AG04449 (cell line): ENCODE data around the gene NBL1.

Experiments used
- CTCF ChIA-PET: fragments of 350-600 bp; formaldehyde crosslinking; extraction: SDS; loops from one replicate; lab custom pipeline; 2021; ENCODE audit warnings: antibody characterized with exemption; lab: Yijun Ruan, JAX
- POLR2A ChIA-PET: fragments of 400-600, 350-600 bp; formaldehyde crosslinking; extraction: SDS; loops from one replicate; lab custom pipeline; 2020; ENCODE audit warnings: antibody characterized with exemption, inconsistent platforms; lab: Yijun Ruan, JAX
- DNase-seq: peaks from one replicate; pipeline ENCODE4 v3.0.0-alpha.2; 2010; ENCODE audit warnings: low read depth, low spot score
- H3K4me3 ChIP-seq: 2 replicates; pipeline ENCODE4 v1.5.1; 2011; ENCODE audit warnings: low read depth, mild to moderate bottlenecking, control low read depth, low read length
- CTCF ChIP-seq: IDR thresholded peaks from one replicate; pipeline ENCODE4 v1.5.1; 2011; ENCODE audit warnings: mild to moderate bottlenecking, moderate library complexity, low read length, control low read depth, inconsistent platforms; ENCODE audit not compliant: insufficient read depth; ENCODE audit errors: missing control alignments

The NBL1 gene

GRCh38 chr1:19602486-19602885, 41.6 kb upstream of the NBL1 start:
- no peak for TF ChIP-seq CTCF
- no peak for DNase-seq
- CTCF ChIA-PET, result interaction anchor here (1.9 kb wide), 1 partner anchor 20 kb away, joined by 6 read pairs; no protein-coding TSS in a partner anchor
- POLR2A ChIA-PET, result no interaction called here
- H3K4me3 ChIP-seq, result no peak overlapping the region

DNA sequence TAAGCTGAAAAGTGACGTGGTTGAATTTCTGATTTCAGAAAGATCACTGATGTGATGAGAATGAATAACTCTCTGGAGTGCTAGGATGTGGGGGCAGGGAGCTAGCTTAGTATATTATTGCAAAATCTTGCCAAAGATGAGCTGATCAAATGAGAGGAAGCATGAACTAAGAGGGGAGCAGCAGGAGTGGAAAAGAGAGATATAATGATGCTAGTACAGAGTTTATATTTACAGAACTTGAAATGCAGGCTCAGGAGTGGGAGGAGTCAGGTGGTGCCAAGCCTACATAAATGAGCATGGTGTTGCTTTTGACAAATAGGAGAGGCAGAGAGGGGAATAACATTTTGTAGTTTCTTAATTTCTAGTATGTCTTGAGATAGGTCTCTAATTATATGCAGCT, 38.1 kb upstream of the NBL1 start:
- no peak for DNase-seq
- POLR2A ChIA-PET, result no interaction called here
- H3K4me3 ChIP-seq, result no peak overlapping the region
- TF ChIP-seq CTCF, result no peak
- CTCF ChIA-PET, result interaction anchor here (0.6 to 1.4 kb wide), 3 partner anchors 24 to 56 kb away, joined by 3 read pairs; no protein-coding TSS in a partner anchor

- ChIA-PET POLR2A (interaction anchor here (0.6 kb wide), 1 partner anchor 169 kb away, joined by 3 read pairs; no protein-coding TSS in a partner anchor), CTCF (interaction anchor here (0.8 kb wide), 1 partner anchor 266 kb away, joined by 3 read pairs; no protein-coding TSS in a partner anchor)
- no peak overlapping the region for H3K4me3 ChIP-seq
- TF ChIP-seq CTCF, result no peak
- no peak for DNase-seq
Measured at GRCh38 chr1:19606817-19607642, 37.1 kb upstream of the NBL1 start.

DNA sequence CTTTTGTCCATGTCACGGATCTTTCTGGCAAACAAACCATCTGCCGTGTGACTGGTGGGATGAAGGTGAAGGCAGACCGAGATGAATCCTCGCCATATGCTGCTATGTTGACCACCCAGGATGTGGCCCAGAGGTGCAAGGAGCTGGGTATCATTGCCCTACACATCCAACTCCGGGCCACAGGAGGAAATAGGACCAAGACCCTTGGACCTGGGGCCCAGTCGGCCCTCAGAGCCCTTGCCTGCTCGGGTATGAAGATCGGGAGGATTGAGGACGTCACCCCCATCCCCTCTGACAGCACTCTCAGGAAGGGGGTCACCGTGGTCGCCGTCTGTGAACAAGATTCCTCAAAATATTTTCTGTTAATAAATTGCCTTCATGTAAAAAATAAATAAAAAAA, 35.9 kb upstream of the NBL1 start:
- CTCF ChIA-PET, result interaction anchor here (0.8 kb wide), 1 partner anchor 267 kb away, joined by 3 read pairs; no protein-coding TSS in a partner anchor
- no peak overlapping the region for H3K4me3 ChIP-seq
- DNase-seq, result no peak
- POLR2A ChIA-PET, result no interaction called here
- TF ChIP-seq CTCF, result no peak

GRCh38 chr1:19610282-19610981, 33.7 kb upstream of the NBL1 start:
- TF ChIP-seq CTCF, result no peak
- CTCF ChIA-PET, result interaction anchor here (0.8 to 0.9 kb wide), 2 partner anchors 9 to 44 kb away, joined by 3 to 4 read pairs; no protein-coding TSS in a partner anchor
- POLR2A ChIA-PET, result no interaction called here
- H3K4me3 ChIP-seq, result no peak overlapping the region
- no peak for DNase-seq

- POLR2A ChIA-PET, result no interaction called here
- no peak overlapping the region for H3K4me3 ChIP-seq
- CTCF ChIA-PET, result interaction anchor here (0.9 to 1.7 kb wide), 2 partner anchors 29 to 267 kb away, joined by 3 to 4 read pairs; no protein-coding TSS in a partner anchor
- TF ChIP-seq CTCF, result no peak
- no peak for DNase-seq
Measured at GRCh38 chr1:19612530-19612929, 31.6 kb upstream of the NBL1 start.
